GM18951 (cell line): ENCODE data around the gene ATP8B3.

ENCODE experiments used
- POLR2A ChIP-seq: IDR thresholded peaks from 4 replicates; pipeline ENCODE4 v1.6.1; 2011; ENCODE audit warnings: mild to moderate bottlenecking; ENCODE audit not compliant: insufficient read length, insufficient read depth; ENCODE audit errors: extremely low read depth
- in situ Hi-C: fragments of 300-500 bp; cut with MboI; formaldehyde crosslinking; loops from one replicate; pipeline ENCODE4 v1.12.0; 2022; ENCODE audit warnings: low sequenced_read_pairs, mixed read lengths, inconsistent platforms; ENCODE audit not compliant: unreplicated experiment

Gene ATP8B3

DNA sequence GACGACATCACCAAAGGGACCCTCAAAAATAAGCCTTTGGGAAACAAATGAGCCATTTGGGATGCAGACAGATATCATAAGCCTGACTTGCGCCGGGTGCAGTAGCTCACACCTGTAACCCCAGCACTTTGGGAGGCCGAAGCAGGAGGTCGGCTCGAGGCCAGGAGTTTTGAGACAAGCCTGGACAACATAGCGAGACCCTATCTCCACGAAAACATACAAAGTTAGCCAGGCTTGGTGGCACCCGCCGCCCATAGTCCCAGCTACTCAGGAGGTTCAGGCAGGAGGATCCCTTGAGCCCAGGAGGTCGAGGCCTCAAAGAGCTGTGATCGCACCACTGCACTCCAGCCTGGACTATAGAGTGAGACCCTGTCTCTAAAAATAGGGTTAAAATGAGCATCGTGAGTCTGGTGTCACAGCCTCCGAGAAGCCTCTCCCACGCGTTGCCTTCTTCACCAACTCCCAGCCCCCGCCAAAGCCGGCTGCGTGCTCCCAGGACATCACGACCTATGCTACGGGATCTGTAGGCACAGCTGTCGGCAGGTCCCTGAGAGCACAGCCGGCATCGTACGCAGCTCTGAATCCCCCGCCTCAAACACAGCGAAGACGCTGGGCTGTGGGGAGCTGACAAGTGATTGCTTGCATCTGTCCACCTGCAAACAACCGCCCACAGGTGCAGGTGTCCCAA, 34.6 kb upstream of the ATP8B3 start:
- in situ Hi-C loops, result no loop called here
- TF ChIP-seq POLR2A, result no peak

GRCh38 chr19:1845642-1846041, 33.6 kb upstream of the ATP8B3 start:
- in situ Hi-C loops, result no loop called here
- TF ChIP-seq POLR2A, result no peak

DNA sequence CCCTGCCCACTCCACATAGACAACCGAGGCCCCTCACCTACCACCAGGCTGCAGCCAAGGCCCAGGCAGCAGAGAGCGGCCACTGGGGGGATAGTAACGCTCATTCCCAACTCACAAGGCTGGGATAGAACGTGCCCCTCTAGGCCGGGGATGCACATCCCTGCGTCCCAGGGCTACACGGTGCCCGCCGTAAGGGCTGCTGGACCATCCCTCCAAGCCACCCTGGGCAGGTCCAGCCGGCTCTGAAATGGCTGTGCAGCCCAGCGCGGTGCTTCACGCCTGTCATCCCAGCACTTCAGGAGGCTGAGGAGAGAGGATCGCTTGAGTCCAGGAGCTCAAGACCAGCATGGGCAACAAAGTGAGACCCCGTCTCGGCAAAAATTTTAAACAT, 33.0 kb upstream of the ATP8B3 start:
- in situ Hi-C loops, result no loop called here
- no peak for TF ChIP-seq POLR2A

- no peak for TF ChIP-seq POLR2A
- in situ Hi-C loops, result no loop called here
Observed at GRCh38 chr19:1844513-1845124, 32.5 kb upstream of the ATP8B3 start.

GRCh38 chr19:1843646-1844394, 31.7 kb upstream of the ATP8B3 start:
- in situ Hi-C loops, result no loop called here
- TF ChIP-seq POLR2A, result no peak

GRCh38 chr19:1843116-1843515, 31.0 kb upstream of the ATP8B3 start:
- no peak for TF ChIP-seq POLR2A
- in situ Hi-C loops, result no loop called here

- no peak for TF ChIP-seq POLR2A
- in situ Hi-C loops, result no loop called here
Observed at GRCh38 chr19:1841209-1841924, 29.3 kb upstream of the ATP8B3 start.

GRCh38 chr19:1840541-1841115, 28.6 kb upstream of the ATP8B3 start:
- in situ Hi-C loops, result no loop called here
- TF ChIP-seq POLR2A, result no peak

DNA sequence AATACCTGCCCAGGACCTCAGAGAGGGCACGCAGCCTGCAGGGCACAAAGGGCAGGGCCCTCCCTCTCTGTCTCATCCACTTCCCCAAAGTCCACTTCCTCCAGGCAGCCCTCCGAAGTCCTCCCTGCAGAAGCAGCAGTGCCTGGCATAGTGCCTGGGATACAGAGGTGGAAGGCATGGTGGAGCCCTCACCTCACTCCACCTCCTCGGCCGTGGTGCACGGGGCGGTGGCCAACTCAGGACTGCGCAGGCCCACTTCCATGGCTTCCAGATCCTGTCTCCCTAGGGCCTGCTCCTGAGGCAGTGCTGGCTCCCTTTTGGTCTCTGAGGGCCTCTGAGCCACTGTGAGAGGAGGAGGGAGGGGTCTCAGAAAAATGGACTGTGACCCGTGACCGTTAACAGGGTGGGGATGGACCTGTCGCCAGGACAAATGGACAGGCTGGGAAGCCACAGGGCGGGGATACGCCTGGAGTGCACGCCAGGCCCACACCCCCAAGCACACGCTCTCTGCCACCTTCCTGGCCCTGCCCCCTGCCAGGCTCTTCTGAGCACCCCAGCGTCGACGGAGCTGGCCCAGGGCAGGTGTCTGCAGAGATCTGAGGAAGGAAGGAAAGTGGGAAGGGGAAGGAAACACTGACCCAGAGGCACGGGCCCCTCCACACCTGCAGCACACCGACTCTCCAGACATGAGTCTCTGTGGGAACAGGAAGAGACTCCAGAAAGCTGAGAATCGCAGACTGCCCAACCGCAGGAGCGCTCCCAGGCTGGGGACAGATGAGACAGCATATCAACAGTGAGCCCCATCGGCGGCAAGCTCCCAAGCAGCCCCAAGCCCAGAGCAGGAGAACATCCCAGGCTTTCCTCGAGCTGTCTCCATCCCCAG, 27.8 kb upstream of the ATP8B3 start:
- in situ Hi-C loops, result no loop called here
- TF ChIP-seq POLR2A, result no peak

GRCh38 chr19:1837625-1838105, 25.6 kb upstream of the ATP8B3 start:
- in situ Hi-C loops, result no loop called here
- no peak for TF ChIP-seq POLR2A

- TF ChIP-seq POLR2A, result no peak
- in situ Hi-C loops, result no loop called here
Observed at GRCh38 chr19:1837222-1837565, 25.1 kb upstream of the ATP8B3 start.

GRCh38 chr19:1836458-1837221, 24.6 kb upstream of the ATP8B3 start:
- in situ Hi-C loops, result no loop called here
- TF ChIP-seq POLR2A, result no peak

DNA sequence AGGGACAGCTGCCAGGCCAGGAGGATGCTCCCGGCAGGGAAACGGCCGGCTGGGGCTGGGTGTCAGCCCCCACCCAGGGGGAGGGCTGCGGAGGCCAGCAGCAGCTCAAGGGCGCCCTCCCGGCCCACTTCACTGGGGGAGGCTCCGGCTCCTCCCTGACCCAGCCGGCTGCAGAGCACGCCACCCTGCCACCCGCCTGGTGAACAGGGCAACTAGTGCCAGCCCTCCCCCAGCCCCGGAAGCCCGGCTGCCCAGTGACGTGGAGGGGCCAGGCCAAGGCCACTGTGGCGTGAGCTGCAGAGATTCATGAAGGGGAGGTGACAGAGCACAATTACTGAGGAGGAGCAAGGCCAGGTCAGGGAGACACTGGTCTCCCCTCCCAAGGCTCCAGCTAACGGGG, 21.5 kb upstream of the ATP8B3 start:
- TF ChIP-seq POLR2A, result no peak
- in situ Hi-C loops, result no loop called here
